ENCODE measurements around the gene GTF2A1L. TPM values are rescaled to one million over a fixed set of nuclear protein-coding genes. Genes with fewer than 3 reads are reported as not detected.

GTF2A1L gene
- total and polyA plus RNA-seq, 2 experiments from 2014 or later: 0.65 to 0.94 TPM

DNA sequence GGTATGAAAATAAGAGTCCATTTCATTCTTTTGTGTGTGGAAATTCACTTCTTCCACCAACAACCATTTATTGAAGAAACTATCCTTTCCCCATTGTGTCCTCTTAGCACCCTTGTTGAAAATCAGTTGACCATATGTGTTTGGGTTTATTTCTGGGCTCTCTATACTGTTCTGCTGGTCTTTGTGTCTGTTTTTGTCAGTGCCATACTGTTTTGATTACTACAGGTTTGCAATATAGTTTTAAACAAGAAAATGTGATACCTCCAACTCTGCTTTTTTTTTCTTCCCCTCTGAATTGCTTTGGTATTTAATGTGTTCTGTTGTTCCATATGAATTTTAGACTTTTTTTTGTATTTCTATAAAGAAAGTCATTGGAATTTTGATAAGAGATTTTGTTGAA, 8.4 kb downstream of the GTF2A1L start:
- H3K79me2 ChIP-seq (replicated peaks; ENCODE audit: insufficient read depth): no peaks in the 10 kb centered on the region
- H3K4me3 ChIP-seq: no peak overlapping the region
- H3K4me1 Mint-ChIP-seq: no peaks in the 10 kb centered on the region
- H3F3A ChIP-seq (replicated peaks; ENCODE audit: low read depth): no peaks in the 10 kb centered on the region
- TF ChIP-seq NANOG (IDR thresholded peaks at IDR 0.05; ENCODE audit: borderline replicate concordance): no peak
- TF ChIP-seq, protein P1, sequence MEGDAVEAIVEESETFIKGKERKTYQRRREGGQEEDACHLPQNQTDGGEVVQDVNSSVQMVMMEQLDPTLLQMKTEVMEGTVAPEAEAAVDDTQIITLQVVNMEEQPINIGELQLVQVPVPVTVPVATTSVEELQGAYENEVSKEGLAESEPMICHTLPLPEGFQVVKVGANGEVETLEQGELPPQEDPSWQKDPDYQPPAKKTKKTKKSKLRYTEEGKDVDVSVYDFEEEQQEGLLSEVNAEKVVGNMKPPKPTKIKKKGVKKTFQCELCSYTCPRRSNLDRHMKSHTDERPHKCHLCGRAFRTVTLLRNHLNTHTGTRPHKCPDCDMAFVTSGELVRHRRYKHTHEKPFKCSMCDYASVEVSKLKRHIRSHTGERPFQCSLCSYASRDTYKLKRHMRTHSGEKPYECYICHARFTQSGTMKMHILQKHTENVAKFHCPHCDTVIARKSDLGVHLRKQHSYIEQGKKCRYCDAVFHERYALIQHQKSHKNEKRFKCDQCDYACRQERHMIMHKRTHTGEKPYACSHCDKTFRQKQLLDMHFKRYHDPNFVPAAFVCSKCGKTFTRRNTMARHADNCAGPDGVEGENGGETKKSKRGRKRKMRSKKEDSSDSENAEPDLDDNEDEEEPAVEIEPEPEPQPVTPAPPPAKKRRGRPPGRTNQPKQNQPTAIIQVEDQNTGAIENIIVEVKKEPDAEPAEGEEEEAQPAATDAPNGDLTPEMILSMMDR (conservative IDR thresholded peaks at IDR 0.05; ENCODE audit: low read depth in 2 of 2): no peak
- no peak for TF ChIP-seq EZH2 (IDR thresholded peaks at IDR 0.05; ENCODE audit: low read depth, unreplicated experiment)
- no peak for TF ChIP-seq STAT1 (IDR thresholded peaks at IDR 0.05; ENCODE audit: unreplicated experiment)
- TF ChIP-seq ZNF114 (CRISPR knock-in tag; IDR thresholded peaks at IDR 0.05): no peak
- TF ChIP-seq EZH2phosphoT487 (IDR thresholded peaks at IDR 0.05; ENCODE audit: unreplicated experiment): no peak
- no peak for TF ChIP-seq POLR2AphosphoS5 (IDR thresholded peaks at IDR 0.05; ENCODE audit: low read depth)
- TF ChIP-seq, protein P2, sequence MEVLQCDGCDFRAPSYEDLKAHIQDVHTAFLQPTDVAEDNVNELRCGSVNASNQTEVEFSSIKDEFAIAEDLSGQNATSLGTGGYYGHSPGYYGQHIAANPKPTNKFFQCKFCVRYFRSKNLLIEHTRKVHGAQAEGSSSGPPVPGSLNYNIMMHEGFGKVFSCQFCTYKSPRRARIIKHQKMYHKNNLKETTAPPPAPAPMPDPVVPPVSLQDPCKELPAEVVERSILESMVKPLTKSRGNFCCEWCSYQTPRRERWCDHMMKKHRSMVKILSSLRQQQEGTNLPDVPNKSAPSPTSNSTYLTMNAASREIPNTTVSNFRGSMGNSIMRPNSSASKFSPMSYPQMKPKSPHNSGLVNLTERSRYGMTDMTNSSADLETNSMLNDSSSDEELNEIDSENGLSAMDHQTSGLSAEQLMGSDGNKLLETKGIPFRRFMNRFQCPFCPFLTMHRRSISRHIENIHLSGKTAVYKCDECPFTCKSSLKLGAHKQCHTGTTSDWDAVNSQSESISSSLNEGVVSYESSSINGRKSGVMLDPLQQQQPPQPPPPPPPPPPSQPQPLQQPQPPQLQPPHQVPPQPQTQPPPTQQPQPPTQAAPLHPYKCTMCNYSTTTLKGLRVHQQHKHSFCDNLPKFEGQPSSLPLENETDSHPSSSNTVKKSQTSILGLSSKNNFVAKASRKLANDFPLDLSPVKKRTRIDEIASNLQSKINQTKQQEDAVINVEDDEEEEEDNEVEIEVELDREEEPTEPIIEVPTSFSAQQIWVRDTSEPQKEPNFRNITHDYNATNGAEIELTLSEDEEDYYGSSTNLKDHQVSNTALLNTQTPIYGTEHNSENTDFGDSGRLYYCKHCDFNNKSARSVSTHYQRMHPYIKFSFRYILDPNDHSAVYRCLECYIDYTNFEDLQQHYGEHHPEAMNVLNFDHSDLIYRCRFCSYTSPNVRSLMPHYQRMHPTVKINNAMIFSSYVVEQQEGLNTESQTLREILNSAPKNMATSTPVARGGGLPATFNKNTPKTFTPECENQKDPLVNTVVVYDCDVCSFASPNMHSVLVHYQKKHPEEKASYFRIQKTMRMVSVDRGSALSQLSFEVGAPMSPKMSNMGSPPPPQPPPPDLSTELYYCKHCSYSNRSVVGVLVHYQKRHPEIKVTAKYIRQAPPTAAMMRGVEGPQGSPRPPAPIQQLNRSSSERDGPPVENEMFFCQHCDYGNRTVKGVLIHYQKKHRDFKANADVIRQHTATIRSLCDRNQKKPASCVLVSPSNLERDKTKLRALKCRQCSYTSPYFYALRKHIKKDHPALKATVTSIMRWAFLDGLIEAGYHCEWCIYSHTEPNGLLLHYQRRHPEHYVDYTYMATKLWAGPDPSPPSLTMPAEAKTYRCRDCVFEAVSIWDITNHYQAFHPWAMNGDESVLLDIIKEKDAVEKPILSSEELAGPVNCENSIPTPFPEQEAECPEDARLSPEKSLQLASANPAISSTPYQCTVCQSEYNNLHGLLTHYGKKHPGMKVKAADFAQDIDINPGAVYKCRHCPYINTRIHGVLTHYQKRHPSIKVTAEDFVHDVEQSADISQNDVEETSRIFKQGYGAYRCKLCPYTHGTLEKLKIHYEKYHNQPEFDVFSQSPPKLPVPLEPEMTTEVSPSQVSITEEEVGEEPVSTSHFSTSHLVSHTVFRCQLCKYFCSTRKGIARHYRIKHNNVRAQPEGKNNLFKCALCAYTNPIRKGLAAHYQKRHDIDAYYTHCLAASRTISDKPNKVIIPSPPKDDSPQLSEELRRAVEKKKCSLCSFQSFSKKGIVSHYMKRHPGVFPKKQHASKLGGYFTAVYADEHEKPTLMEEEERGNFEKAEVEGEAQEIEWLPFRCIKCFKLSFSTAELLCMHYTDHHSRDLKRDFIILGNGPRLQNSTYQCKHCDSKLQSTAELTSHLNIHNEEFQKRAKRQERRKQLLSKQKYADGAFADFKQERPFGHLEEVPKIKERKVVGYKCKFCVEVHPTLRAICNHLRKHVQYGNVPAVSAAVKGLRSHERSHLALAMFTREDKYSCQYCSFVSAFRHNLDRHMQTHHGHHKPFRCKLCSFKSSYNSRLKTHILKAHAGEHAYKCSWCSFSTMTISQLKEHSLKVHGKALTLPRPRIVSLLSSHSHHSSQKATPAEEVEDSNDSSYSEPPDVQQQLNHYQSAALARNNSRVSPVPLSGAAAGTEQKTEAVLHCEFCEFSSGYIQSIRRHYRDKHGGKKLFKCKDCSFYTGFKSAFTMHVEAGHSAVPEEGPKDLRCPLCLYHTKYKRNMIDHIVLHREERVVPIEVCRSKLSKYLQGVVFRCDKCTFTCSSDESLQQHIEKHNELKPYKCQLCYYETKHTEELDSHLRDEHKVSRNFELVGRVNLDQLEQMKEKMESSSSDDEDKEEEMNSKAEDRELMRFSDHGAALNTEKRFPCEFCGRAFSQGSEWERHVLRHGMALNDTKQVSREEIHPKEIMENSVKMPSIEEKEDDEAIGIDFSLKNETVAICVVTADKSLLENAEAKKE (CRISPR knock-in tag; IDR thresholded peaks at IDR 0.05): no peak
- TF ChIP-seq ZNF331 (CRISPR knock-in tag; IDR thresholded peaks at IDR 0.05; ENCODE audit: low read depth): no peak
- TF ChIP-seq CREB1 (CRISPR knock-in tag; IDR thresholded peaks at IDR 0.05; ENCODE audit: low read depth): no peak
- TF ChIP-seq JUNB (IDR thresholded peaks at IDR 0.05; ENCODE audit: unreplicated experiment): no peak
- TF ChIP-seq, protein P3, sequence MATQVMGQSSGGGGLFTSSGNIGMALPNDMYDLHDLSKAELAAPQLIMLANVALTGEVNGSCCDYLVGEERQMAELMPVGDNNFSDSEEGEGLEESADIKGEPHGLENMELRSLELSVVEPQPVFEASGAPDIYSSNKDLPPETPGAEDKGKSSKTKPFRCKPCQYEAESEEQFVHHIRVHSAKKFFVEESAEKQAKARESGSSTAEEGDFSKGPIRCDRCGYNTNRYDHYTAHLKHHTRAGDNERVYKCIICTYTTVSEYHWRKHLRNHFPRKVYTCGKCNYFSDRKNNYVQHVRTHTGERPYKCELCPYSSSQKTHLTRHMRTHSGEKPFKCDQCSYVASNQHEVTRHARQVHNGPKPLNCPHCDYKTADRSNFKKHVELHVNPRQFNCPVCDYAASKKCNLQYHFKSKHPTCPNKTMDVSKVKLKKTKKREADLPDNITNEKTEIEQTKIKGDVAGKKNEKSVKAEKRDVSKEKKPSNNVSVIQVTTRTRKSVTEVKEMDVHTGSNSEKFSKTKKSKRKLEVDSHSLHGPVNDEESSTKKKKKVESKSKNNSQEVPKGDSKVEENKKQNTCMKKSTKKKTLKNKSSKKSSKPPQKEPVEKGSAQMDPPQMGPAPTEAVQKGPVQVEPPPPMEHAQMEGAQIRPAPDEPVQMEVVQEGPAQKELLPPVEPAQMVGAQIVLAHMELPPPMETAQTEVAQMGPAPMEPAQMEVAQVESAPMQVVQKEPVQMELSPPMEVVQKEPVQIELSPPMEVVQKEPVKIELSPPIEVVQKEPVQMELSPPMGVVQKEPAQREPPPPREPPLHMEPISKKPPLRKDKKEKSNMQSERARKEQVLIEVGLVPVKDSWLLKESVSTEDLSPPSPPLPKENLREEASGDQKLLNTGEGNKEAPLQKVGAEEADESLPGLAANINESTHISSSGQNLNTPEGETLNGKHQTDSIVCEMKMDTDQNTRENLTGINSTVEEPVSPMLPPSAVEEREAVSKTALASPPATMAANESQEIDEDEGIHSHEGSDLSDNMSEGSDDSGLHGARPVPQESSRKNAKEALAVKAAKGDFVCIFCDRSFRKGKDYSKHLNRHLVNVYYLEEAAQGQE (IDR thresholded peaks at IDR 0.05; ENCODE audit: unreplicated experiment): no peak
- TF ChIP-seq, protein P4, sequence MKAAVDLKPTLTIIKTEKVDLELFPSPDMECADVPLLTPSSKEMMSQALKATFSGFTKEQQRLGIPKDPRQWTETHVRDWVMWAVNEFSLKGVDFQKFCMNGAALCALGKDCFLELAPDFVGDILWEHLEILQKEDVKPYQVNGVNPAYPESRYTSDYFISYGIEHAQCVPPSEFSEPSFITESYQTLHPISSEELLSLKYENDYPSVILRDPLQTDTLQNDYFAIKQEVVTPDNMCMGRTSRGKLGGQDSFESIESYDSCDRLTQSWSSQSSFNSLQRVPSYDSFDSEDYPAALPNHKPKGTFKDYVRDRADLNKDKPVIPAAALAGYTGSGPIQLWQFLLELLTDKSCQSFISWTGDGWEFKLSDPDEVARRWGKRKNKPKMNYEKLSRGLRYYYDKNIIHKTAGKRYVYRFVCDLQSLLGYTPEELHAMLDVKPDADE (IDR thresholded peaks at IDR 0.05): no peak
- H3K9me2 ChIP-seq (ENCODE audit: insufficient read depth): no peaks in the 10 kb centered on the region
- H3K27ac ChIP-seq (ENCODE audit: low read depth): no peak overlapping the region
- H3K9me3 Mint-ChIP-seq: peaks cover 15% of the 10 kb centered on the region; the same call in 2 of the 3 replicates
- ATAC-seq (no peak), DNase-seq (ENCODE audit: low spot score) (no peak)
- H3K4me2 ChIP-seq: no peak overlapping the region
- no peaks in the 10 kb centered on the region for H3K4me1 ChIP-seq (ENCODE audit: insufficient read depth)
- H4K20me1 ChIP-seq (replicated peaks; ENCODE audit: insufficient read depth): no peaks in the 10 kb centered on the region
- H3K27ac Mint-ChIP-seq: no peak overlapping the region
- H3K36me3 Mint-ChIP-seq (ENCODE audit: low read depth): no peaks in the 10 kb centered on the region
- H3K36me3 ChIP-seq (ENCODE audit: insufficient read depth): no peaks in the 10 kb centered on the region; the same call in 1 of the 2 replicates
- no peak overlapping the region for H3K4me3 Mint-ChIP-seq
- no peak overlapping the region for H2AFZ ChIP-seq
- H3K27me3 ChIP-seq (ENCODE audit: insufficient read depth): no peaks in the 10 kb centered on the region
- H3K27me3 Mint-ChIP-seq (ENCODE audit: insufficient read depth, low read depth, poor library complexity): no peaks in the 10 kb centered on the region
